ENCODE data around the gene COA8. TPM values are rescaled to one million over a fixed set of nuclear protein-coding genes. Genes with fewer than 3 reads are reported as not detected.

COA8 gene
- total RNA-seq, 1 donor from 2014 or later, result 33.7 TPM

- no peaks in the 10 kb centered on the region for H3K9me3 Mint-ChIP-seq
Measured at GRCh38 chr14:103520657-103521437, 41.9 kb upstream of the COA8 start.

GRCh38 chr14:103521438-103521950 lies 41.3 kb upstream of the COA8 start:
- Mint-ChIP-seq H3K27me3 (ENCODE audit: low read depth) (peaks cover 33% of the 10 kb centered on the region), H3K27ac (ENCODE audit: unreplicated experiment) (no peak overlapping the region), H3K4me1 (peaks cover 29% of the 10 kb centered on the region), H3K36me3 (ENCODE audit: low read depth) (peaks cover 8% of the 10 kb centered on the region), H3K4me3 (peak overlapping the region; percentile 83), H3K9me3 (no peaks in the 10 kb centered on the region)
- DNase-seq (ENCODE audit: low read depth, low spot score), result no peak
- no peak for TF ChIP-seq CTCF (conservative IDR thresholded peaks at IDR 0.05)

More at GRCh38 chr14:103520657-103521437, 41.9 kb upstream of the COA8 start:
- DNase-seq (ENCODE audit: low read depth, low spot score), result peak; percentile 81
- H3K36me3 Mint-ChIP-seq (ENCODE audit: low read depth), result peaks cover 8% of the 10 kb centered on the region
- peaks cover 36% of the 10 kb centered on the region for H3K27me3 Mint-ChIP-seq (ENCODE audit: low read depth)
- H3K27ac Mint-ChIP-seq (ENCODE audit: unreplicated experiment), result no peak overlapping the region
- H3K4me1 Mint-ChIP-seq, result peaks cover 30% of the 10 kb centered on the region
- peak; percentile 67 for TF ChIP-seq CTCF (conservative IDR thresholded peaks at IDR 0.05)
- peak overlapping the region; percentile 83 for H3K4me3 Mint-ChIP-seq

GRCh38 chr14:103521951-103522563 lies 40.7 kb upstream of the COA8 start:
- no peak for TF ChIP-seq CTCF (conservative IDR thresholded peaks at IDR 0.05)
- DNase-seq (ENCODE audit: low read depth, low spot score), result no peak
- Mint-ChIP-seq H3K27me3 (ENCODE audit: low read depth) (peaks cover 27% of the 10 kb centered on the region), H3K36me3 (ENCODE audit: low read depth) (peaks cover 8% of the 10 kb centered on the region), H3K9me3 (no peaks in the 10 kb centered on the region), H3K4me1 (peaks cover 24% of the 10 kb centered on the region), H3K4me3 (peak overlapping the region; percentile 83), H3K27ac (ENCODE audit: unreplicated experiment) (no peak overlapping the region)

DNA sequence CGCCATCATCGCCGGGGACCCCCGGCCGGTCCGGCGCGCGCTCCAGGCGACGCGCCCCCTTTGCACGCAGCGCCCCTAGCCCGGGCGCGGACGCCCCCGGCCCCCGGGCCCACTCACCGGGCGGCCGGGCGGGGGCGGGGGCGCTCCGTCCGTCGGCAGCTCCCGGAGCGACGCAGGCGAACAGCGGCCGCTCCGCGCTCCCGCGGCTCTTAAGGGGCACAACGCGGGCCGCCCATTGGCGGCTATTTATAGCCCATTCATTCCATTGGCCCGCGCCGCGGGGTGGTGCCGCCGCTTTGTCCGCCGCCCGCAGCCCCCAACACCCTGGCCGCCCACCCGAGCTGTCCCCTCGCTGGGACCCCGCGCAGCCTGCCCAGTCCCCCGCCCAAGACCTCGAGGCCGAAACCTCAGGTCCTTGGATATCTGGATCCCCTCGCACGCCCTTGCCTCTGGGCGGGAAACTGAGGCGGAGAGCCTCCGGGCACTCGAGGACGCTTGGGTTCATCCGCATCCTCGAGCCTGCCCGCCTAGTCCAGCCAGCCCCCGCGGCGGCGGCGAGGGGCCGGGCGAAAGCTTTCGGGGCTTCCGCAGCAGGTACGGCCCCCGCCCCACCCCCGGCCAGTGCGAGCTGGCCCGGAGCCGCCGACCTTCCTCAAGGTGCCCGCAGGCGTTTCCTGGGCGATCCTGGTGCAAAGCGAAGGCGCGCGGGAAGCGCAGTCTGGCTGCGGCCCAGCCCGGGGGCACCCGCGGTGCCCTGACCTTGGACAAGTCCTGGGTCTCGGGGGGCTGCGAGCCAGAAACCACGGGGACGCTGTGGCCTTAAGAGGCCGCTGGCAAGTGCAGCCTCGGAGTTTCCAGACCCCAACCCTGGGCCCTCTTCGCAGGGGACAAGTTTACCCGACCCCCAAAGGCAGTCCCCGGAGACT lies 39.8 kb upstream of the COA8 start, which contains the start of gene CKB:
CKB (minus strand) TSS at position 182 of the 926 bp plus-strand sequence. CDS start 337 bp downstream, outside the sequence.
- H3K4me1 Mint-ChIP-seq, result peaks cover 25% of the 10 kb centered on the region
- peak; percentile 76 for DNase-seq (ENCODE audit: low read depth, low spot score)
- peak within 1 kb of the TSS; percentile 19 for H3K27ac Mint-ChIP-seq (ENCODE audit: unreplicated experiment)
- H3K27me3 Mint-ChIP-seq (ENCODE audit: low read depth), result peaks cover 23% of the 10 kb centered on the region
- TF ChIP-seq CTCF (conservative IDR thresholded peaks at IDR 0.05), result no peak
- peaks cover 8% of the 10 kb centered on the region for H3K36me3 Mint-ChIP-seq (ENCODE audit: low read depth)
- H3K4me3 Mint-ChIP-seq, result peak within 1 kb of the TSS; percentile 86
- no peaks in the 10 kb centered on the region for H3K9me3 Mint-ChIP-seq

GRCh38 chr14:103523575-103523954 lies 39.2 kb upstream of the COA8 start:
- DNase-seq (ENCODE audit: low read depth, low spot score), result no peak
- H3K36me3 Mint-ChIP-seq (ENCODE audit: low read depth), result peaks cover 8% of the 10 kb centered on the region
- H3K4me1 Mint-ChIP-seq, result peaks cover 30% of the 10 kb centered on the region
- no peak for TF ChIP-seq CTCF (conservative IDR thresholded peaks at IDR 0.05)
- peaks cover 21% of the 10 kb centered on the region for H3K27me3 Mint-ChIP-seq (ENCODE audit: low read depth)
- H3K27ac Mint-ChIP-seq (ENCODE audit: unreplicated experiment), result no peak overlapping the region
- no peaks in the 10 kb centered on the region for H3K9me3 Mint-ChIP-seq
- peak overlapping the region; percentile 86 for H3K4me3 Mint-ChIP-seq
